GM12891 (cell line): ENCODE measurements around the gene SHB.

Experiments
- POLR2A ChIP-seq: IDR thresholded peaks from 2 replicates; pipeline ENCODE4 v1.6.1; 2011; ENCODE audit warnings: low read depth, low read length, control low read depth
- SPI1 ChIP-seq: IDR thresholded peaks from 2 replicates; pipeline ENCODE4 v1.6.1; 2011; ENCODE audit warnings: low read depth, low read length, control low read depth

DNA sequence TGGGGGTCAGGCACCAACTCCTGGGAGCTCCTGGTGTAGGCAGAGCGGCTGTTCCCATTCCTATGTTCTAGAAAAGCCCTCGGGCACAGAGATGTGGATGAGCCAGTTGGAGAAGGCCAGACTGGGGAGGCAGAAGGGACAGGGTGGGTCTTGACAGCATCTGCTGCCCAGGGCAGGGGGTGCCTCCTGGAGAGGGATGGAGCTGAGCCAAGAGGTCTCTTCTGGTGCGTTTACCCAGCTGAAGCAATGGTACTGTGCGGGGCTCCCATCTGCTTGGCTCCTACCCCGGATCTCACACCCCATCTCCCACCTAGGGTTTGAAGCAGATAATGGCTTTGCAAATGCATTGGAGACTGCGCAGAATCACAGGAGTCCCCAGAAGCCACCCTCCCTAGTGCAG lies 41.3 kb downstream of the SHB start:
- TF ChIP-seq POLR2A (no peak), SPI1 (no peak)
